Activated CD4-positive, alpha-beta memory T cell treated with anti-CD3 and anti-CD28 coated beads, Interleukin-2, amount 10 ng/mL, durations not matched to agents 7 days and 5 days (primary cell): ENCODE results near the gene ZNF335. TPM values are rescaled to one million over a fixed set of nuclear protein-coding genes. Genes with fewer than 3 reads are reported as not detected.

Experiments
- CTCF ChIA-PET: fragments of 350-600 bp; sonication (Branson Sonifier 250); formaldehyde crosslinking; loops from one replicate; lab custom pipeline; 2021; ENCODE audit warnings: antibody characterized with exemption, inconsistent platforms; lab: Charles Lee
- POLR2A ChIA-PET: fragments of 350-600 bp; sonication (Branson Sonifier 250); formaldehyde crosslinking; loops from one replicate; lab custom pipeline; 2021; ENCODE audit warnings: antibody characterized with exemption; lab: Charles Lee
- DNase-seq: peaks from one replicate; pipeline ENCODE4 v3.0.0-alpha.2; 2020
- H3K27ac Mint-ChIP-seq: one replicate; pipeline ENCODE4 v1.8.0; 2021; ENCODE audit warnings: mild to moderate bottlenecking, mixed read lengths
- H3K27me3 Mint-ChIP-seq: one replicate; pipeline ENCODE4 v1.8.0; 2021; ENCODE audit warnings: mixed read lengths
- H3K36me3 Mint-ChIP-seq: one replicate; pipeline ENCODE4 v1.8.0; 2021; ENCODE audit warnings: low read depth, mixed read lengths
- H3K4me1 Mint-ChIP-seq: one replicate; pipeline ENCODE4 v1.8.0; 2021; ENCODE audit warnings: mixed read lengths
- H3K4me3 Mint-ChIP-seq: one replicate; pipeline ENCODE4 v1.8.0; 2021; ENCODE audit warnings: mild to moderate bottlenecking, mixed read lengths
- H3K9me3 Mint-ChIP-seq: one replicate; pipeline ENCODE4 v1.8.0; 2021; ENCODE audit warnings: mixed read lengths
- total RNA-seq, 2 experiments: library from RNA; stranded (reverse); gene quantifications; one replicate each; pipeline ENCODE4 v1.2.3, GENCODE V29; 2021

Gene ZNF335
- total RNA-seq, 2 experiments from 2014 or later = 35.7 to 36.7 TPM

DNA sequence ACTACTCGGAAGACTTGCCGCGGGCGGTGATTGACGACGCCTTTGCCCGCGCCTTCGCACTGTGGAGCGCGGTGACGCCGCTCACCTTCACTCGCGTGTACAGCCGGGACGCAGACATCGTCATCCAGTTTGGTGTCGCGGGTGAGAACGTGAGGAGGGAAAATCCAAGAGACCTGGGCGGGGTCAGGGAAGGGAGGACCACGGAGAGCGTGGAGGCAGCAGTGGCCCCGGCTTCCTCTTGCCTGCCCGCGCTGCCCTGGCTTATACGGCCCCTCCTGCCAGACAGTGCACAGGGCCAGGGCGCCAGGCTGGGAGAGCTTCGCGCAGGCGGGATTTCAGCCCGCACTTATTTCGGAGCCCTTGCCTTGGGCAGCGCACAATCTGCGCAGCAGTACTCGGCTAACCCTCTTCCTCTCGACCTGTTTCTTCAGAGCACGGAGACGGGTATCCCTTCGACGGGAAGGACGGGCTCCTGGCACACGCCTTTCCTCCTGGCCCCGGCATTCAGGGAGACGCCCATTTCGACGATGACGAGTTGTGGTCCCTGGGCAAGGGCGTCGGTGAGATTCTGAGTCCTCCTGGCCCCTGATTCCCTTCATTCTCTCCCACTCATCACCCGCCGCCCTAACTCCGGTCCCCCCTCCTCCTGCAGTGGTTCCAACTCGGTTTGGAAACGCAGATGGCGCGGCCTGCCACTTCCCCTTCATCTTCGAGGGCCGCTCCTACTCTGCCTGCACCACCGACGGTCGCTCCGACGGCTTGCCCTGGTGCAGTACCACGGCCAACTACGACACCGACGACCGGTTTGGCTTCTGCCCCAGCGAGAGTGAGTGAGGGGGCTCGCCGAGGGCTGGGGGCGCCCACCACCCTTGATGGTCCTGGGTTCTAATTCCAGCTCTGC is 38.7 kb upstream of the ZNF335 start:
- peaks cover 75% of the 10 kb centered on the region for H3K27me3 Mint-ChIP-seq
- ChIA-PET CTCF (interaction anchor here (1.1 to 7.8 kb wide), 6 partner anchors 12 to 77 kb away, joined by 3 to 135 read pairs (median 6); partner anchors contain the start of gene PCIF1), POLR2A (no interaction called here)
- H3K4me1 Mint-ChIP-seq = peaks cover 73% of the 10 kb centered on the region
- H3K36me3 Mint-ChIP-seq = no peaks in the 10 kb centered on the region
- no peaks in the 10 kb centered on the region for H3K9me3 Mint-ChIP-seq
- H3K4me3 Mint-ChIP-seq = peak overlapping the region; percentile 41
- H3K27ac Mint-ChIP-seq = no peak overlapping the region
- peak; percentile 52 for DNase-seq

DNA sequence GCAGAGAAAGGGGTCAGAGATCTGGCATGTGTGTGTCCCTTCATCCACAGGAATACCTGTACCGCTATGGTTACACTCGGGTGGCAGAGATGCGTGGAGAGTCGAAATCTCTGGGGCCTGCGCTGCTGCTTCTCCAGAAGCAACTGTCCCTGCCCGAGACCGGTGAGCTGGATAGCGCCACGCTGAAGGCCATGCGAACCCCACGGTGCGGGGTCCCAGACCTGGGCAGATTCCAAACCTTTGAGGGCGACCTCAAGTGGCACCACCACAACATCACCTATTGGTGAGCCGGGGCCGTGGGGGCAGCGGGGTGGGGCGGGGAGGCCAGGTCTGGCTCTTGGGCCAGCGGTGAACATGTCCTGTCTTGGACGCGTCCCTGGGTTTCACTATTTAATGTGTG is 37.8 kb upstream of the ZNF335 start:
- Mint-ChIP-seq H3K36me3 (no peaks in the 10 kb centered on the region), H3K9me3 (no peaks in the 10 kb centered on the region), H3K27ac (no peak overlapping the region), H3K27me3 (peaks cover 69% of the 10 kb centered on the region), H3K4me1 (peaks cover 81% of the 10 kb centered on the region), H3K4me3 (no peak overlapping the region)
- ChIA-PET POLR2A (interaction anchor here (1.4 kb wide), 1 partner anchor 39 kb away, joined by 3 read pairs; no protein-coding TSS in a partner anchor), CTCF (interaction anchor here (1.1 to 7.8 kb wide), 3 partner anchors 13 to 40 kb away, joined by 3 to 135 read pairs (median 8); no protein-coding TSS in a partner anchor)
- DNase-seq = no peak

DNA sequence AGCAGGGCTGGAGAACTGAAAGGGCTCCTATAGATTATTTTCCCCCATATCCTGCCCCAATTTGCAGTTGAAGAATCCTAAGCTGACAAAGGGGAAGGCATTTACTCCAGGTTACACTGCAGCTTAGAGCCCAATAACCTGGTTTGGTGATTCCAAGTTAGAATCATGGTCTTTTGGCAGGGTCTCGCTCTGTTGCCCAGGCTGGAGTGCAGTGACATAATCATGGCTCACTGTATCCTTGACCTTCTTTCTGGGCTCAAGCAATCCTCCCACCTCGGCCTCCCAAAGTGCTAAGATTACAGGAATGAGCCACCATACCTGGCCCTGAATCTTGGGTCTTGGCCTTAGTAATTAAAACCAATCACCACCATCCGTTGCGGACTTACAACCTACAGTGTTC is 35.7 kb upstream of the ZNF335 start:
- no peaks in the 10 kb centered on the region for H3K9me3 Mint-ChIP-seq
- POLR2A ChIA-PET = no interaction called here

DNA sequence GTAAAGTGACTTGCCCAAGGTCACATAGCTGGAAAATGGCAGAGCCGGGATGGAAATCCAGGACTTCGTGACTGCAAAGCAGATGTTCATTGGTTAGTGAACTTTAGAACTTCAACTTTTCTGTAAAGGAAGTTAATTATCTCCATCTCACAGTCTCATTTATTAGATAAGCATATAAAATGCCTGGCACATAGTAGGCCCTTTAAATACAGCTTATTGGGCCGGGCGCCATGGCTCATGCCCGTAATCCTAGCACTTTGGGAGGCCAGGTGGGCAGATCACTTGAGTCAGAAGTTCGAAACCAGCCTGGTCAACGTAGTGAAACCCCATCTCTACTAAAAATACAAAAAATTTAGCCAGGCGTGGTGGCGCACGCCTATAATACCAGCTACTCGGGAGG is 35.0 kb upstream of the ZNF335 start:
- ChIA-PET POLR2A (no interaction called here), CTCF (interaction anchor here (2.2 kb wide), 1 partner anchor 16 kb away, joined by 8 read pairs; no protein-coding TSS in a partner anchor)
- no peak for DNase-seq
- H3K4me1 Mint-ChIP-seq = peaks cover 76% of the 10 kb centered on the region
- no peak overlapping the region for H3K4me3 Mint-ChIP-seq
- H3K27ac Mint-ChIP-seq = no peak overlapping the region
- peaks cover 50% of the 10 kb centered on the region for H3K27me3 Mint-ChIP-seq
- no peaks in the 10 kb centered on the region for H3K9me3 Mint-ChIP-seq
- H3K36me3 Mint-ChIP-seq = no peaks in the 10 kb centered on the region

More for the DNA sequence above, 35.7 kb upstream of the ZNF335 start:
- CTCF ChIA-PET = interaction anchor here (2.4 kb wide), 1 partner anchor 15 kb away, joined by 8 read pairs; no protein-coding TSS in a partner anchor
- Mint-ChIP-seq H3K36me3 (no peaks in the 10 kb centered on the region), H3K4me1 (peaks cover 81% of the 10 kb centered on the region), H3K4me3 (peak overlapping the region; percentile 10), H3K27ac (no peak overlapping the region), H3K27me3 (peaks cover 56% of the 10 kb centered on the region)
- DNase-seq = no peak

DNA sequence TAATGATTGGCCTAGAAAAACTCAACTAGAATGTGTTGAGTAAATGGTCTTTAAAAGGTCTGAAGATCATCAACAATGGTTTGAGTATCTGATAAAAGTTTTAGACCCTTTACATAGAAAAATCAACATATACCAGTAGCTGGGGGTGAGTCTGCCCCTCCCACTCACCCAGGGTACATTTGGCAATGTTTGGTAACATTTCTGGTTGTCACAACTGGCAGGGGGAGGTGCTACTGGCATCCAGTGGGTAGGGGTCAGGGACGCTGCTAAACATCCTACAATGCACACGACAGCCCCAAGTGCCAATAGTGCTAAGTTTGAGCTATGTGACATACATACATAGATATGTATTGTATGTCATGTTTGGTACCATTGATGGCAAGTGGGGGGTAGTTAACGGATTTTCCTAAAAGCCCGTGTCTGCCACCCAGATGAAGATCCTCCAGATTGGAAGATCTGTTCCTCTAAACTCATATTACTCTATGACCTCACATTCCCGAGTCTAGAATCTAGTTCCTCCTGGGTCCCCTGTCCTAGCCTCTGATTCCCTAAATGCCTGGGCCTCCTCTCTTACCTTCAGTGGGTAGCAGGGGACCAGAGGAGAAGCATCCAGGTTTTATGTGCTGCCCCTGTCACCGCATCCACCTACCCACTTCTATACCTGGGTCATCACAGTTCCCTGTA is 34.2 kb upstream of the ZNF335 start:
- H3K4me1 Mint-ChIP-seq = peaks cover 70% of the 10 kb centered on the region
- POLR2A ChIA-PET = interaction anchor here (0.7 to 1.9 kb wide), 4 partner anchors 8 to 643 kb away, joined by 4 to 15 read pairs (median 4); partner anchors contain the start of genes SYS1 and ZNF335
- H3K27ac Mint-ChIP-seq = no peak overlapping the region
- H3K27me3 Mint-ChIP-seq = peaks cover 45% of the 10 kb centered on the region
- no peak overlapping the region for H3K4me3 Mint-ChIP-seq
- CTCF ChIA-PET = interaction anchor here (2.2 to 3.7 kb wide), 2 partner anchors 8 to 17 kb away, joined by 8 to 25 read pairs; no protein-coding TSS in a partner anchor
- no peaks in the 10 kb centered on the region for H3K36me3 Mint-ChIP-seq
- no peak for DNase-seq
- no peaks in the 10 kb centered on the region for H3K9me3 Mint-ChIP-seq

DNA sequence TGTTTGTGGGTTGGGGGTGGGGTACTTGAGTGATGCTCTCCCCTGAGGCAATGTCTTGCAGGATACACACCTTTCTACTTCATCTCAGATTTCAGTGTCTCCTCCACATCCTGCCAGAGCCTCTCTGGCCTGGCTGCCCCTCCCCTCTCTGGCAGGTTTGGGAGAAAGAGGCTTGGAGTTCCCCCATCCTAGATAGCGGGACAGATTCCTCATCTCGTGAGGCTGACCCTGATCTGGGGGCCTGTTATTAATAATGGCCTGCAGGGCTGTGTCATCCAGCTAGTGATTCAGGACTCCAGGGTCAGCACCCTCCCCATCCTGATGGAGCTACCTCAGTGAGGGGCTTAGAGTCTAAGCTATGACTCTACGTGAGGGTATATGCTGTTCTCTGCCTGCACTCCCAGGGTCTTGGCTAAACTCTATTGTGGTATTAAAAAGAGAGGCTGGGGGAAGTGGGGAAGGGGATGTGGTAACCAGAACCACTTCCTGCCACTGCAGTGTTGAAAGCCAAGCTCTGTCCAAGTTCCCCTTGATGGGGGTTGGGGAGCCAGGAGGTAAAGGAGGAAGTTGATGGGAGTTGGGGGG is 33.0 kb upstream of the ZNF335 start:
- peaks cover 69% of the 10 kb centered on the region for H3K4me1 Mint-ChIP-seq
- no peaks in the 10 kb centered on the region for H3K9me3 Mint-ChIP-seq
- DNase-seq = peak; percentile 68
- H3K36me3 Mint-ChIP-seq = no peaks in the 10 kb centered on the region
- peak overlapping the region; percentile 40 for H3K4me3 Mint-ChIP-seq
- CTCF ChIA-PET = interaction anchor here (1.0 to 3.7 kb wide), 4 partner anchors 8 to 18 kb away, joined by 5 to 25 read pairs (median 12); no protein-coding TSS in a partner anchor
- POLR2A ChIA-PET = interaction anchor here (1.0 to 1.9 kb wide), 6 partner anchors 9 to 396 kb away, joined by 3 to 15 read pairs (median 4); partner anchors contain the start of genes PCIF1 and ZNF335
- H3K27me3 Mint-ChIP-seq = peaks cover 35% of the 10 kb centered on the region
- H3K27ac Mint-ChIP-seq = peak overlapping the region; percentile 68

DNA sequence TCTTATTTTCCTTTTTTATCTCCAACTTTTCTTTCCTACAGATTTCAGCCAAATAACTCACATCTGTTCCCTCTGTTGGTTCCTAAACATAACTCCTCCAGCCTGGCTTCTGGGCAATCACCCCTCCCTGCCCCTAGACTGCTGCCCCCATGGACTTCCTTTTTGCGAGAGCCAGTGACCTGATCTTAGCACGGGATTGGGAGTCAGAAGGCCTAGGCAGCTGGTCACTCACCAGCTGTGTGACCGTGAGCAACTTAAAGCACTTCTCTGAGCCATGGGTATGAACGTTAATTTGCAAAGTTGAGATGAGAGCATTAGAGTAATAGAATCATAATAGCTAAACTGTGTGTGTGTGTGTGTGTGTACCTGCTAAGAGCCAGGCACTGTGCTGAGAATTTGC is 32.2 kb upstream of the ZNF335 start:
- H3K9me3 Mint-ChIP-seq = no peaks in the 10 kb centered on the region
- ChIA-PET CTCF (interaction anchor here (1.8 to 3.7 kb wide), 2 partner anchors 10 to 17 kb away, joined by 16 to 25 read pairs; no protein-coding TSS in a partner anchor), POLR2A (interaction anchor here (0.8 to 1.9 kb wide), 4 partner anchors 10 to 70 kb away, joined by 3 to 15 read pairs (median 5); partner anchors contain the start of genes PCIF1 and ZNF335)
- H3K36me3 Mint-ChIP-seq = no peaks in the 10 kb centered on the region
- H3K27ac Mint-ChIP-seq = no peak overlapping the region
- H3K27me3 Mint-ChIP-seq = peaks cover 28% of the 10 kb centered on the region
- DNase-seq = no peak
- H3K4me1 Mint-ChIP-seq = peaks cover 70% of the 10 kb centered on the region
- no peak overlapping the region for H3K4me3 Mint-ChIP-seq

DNA sequence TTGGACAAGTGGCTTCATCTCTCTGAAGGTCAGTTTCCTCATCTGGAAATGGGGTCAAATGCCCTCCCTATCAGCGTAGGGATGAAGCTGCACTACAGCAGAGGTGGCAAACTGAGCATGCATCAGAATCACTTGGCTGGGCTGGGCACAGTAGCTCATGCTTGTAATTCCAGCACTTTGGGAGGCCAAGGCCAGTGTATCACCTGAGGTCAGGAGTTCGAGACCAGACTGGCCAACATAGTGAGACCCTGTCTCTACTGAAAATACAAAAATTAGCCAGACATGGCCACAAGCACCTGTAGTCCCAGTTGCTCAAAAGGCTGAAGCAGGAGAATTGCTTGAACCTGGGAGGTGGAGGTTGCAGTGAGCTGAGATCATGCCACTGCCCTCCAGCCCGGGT is 30.0 kb upstream of the ZNF335 start:
- Mint-ChIP-seq H3K27me3 (peaks cover 19% of the 10 kb centered on the region), H3K27ac (no peak overlapping the region), H3K9me3 (no peaks in the 10 kb centered on the region), H3K36me3 (no peaks in the 10 kb centered on the region), H3K4me3 (no peak overlapping the region), H3K4me1 (peaks cover 69% of the 10 kb centered on the region)
- CTCF ChIA-PET = interaction anchor here (0.9 to 4.0 kb wide), 4 partner anchors 12 to 16 kb away, joined by 3 to 26 read pairs (median 13); no protein-coding TSS in a partner anchor
- DNase-seq = no peak
- POLR2A ChIA-PET = no interaction called here

DNA sequence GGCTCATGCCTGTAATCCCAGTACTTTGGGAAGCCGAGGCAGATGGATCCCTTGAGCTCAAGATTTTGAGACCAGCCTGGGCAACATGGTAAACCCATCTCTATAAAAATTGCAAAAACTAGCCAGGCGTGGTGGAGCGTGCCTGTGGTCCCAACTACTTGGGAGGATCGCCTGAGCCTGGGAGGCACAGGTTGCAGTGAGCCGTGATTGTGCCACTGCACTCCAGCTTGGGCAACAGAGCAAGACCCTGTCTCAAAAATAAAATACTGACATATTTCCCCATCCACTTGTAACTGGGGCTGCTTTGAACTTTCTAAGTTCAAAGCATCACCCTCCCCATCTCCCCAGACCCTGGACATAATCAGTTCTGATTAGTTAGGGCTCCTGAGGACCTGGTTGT is 29.5 kb upstream of the ZNF335 start:
- no peak for DNase-seq
- Mint-ChIP-seq H3K27me3 (peaks cover 20% of the 10 kb centered on the region), H3K4me1 (peaks cover 67% of the 10 kb centered on the region), H3K27ac (no peak overlapping the region), H3K4me3 (no peak overlapping the region), H3K9me3 (no peaks in the 10 kb centered on the region), H3K36me3 (no peaks in the 10 kb centered on the region)
- ChIA-PET CTCF (interaction anchor here (0.8 to 4.0 kb wide), 3 partner anchors 13 to 31 kb away, joined by 3 to 26 read pairs (median 21); no protein-coding TSS in a partner anchor), POLR2A (no interaction called here)

DNA sequence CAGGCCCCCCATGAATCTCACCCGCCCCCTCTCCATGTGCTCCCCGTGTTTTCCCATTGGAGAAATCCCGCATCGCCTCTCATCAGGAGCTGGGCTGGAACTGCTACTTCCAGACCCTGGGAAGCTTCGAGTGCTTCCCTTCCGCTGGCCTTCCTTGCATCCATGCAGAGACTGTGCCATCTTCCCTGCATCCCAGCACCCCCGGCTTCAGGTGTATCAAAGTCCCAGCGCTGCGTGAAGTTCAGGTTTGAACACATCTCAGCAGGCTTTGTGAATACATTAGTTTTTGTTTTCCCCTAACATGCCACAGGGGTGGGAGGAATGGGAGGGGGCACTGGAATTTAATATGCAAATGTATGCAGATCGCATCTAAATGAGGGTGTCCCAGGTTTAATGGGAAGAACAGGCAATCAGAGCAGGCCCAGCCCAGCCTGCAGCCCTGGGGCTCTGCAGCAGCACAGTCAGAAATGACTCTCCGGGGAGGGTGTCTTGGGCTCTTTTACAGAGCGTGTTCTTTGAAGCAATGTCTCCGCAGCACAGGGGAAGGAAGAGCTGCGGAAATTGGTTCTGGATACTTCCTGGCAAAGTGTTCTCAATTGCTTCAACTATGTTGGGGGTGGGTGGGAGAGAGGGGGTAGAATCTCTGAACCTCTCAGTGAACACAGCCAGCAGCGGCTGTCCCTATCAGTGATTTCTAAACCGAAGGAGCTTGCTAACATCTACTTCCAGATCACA is 28.4 kb upstream of the ZNF335 start:
- no peaks in the 10 kb centered on the region for H3K36me3 Mint-ChIP-seq
- peaks cover 13% of the 10 kb centered on the region for H3K27me3 Mint-ChIP-seq
- no peak for DNase-seq
- ChIA-PET POLR2A (interaction anchor here (1.8 kb wide), 1 partner anchor 28 kb away, joined by 4 read pairs; the partner anchor contains the start of gene ZNF335), CTCF (interaction anchor here (0.8 to 4.0 kb wide), 4 partner anchors 13 to 88 kb away, joined by 3 to 26 read pairs (median 12); no protein-coding TSS in a partner anchor)
- no peaks in the 10 kb centered on the region for H3K9me3 Mint-ChIP-seq
- H3K27ac Mint-ChIP-seq = no peak overlapping the region
- no peak overlapping the region for H3K4me3 Mint-ChIP-seq
- peaks cover 58% of the 10 kb centered on the region for H3K4me1 Mint-ChIP-seq

DNA sequence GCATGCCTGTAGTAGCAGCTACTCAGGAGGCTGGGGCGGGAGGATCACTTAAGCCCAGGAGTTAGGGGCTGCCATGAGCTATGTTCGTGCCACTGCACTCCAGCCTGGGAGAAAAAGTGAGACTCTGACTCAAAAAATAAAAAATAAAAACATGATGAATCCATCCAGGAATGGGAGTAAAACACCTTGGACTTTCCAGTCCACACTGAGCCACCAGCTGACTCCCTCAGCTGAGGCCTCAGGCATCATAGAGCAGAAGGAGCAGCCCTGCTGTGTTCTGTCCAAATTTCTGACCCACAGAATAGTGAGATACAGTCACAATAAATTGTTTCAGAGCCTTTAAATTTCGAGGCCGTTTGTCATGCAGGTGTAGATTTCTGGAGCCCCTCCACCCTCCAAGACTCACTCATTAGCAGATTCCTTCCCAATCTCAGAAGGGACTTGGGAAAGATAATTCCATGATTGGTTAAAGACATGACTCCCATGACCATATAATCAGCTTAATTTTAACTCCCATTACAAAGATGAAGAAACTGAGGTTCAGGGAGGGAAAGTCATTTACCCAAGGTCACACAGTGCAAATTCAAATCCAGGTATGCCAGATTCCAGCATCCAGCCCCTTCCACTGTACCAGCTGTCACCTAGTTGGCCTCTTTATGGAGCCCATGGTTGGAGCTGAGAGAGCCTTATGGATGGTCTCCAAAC is 27.7 kb upstream of the ZNF335 start:
- Mint-ChIP-seq H3K9me3 (no peaks in the 10 kb centered on the region), H3K27me3 (peaks cover 17% of the 10 kb centered on the region), H3K4me3 (no peak overlapping the region), H3K4me1 (peaks cover 58% of the 10 kb centered on the region), H3K36me3 (no peaks in the 10 kb centered on the region), H3K27ac (no peak overlapping the region)
- CTCF ChIA-PET = interaction anchor here (1.0 to 4.0 kb wide), 5 partner anchors 12 to 89 kb away, joined by 3 to 26 read pairs (median 3); no protein-coding TSS in a partner anchor
- no peak for DNase-seq
- POLR2A ChIA-PET = interaction anchor here (1.1 to 1.8 kb wide), 2 partner anchors 27 to 29 kb away, joined by 3 to 4 read pairs; partner anchors contain the start of gene ZNF335
